ES-I3 (cell line): ENCODE data around the gene SAP130.

ENCODE experiments used
- H3K36me3 ChIP-seq: 2 replicates; pipeline ENCODE4 v1.6.1; 2013; ENCODE audit warnings: mild to moderate bottlenecking, low read length, control low read depth, moderate library complexity; ENCODE audit not compliant: insufficient read depth
- H3K4me1 ChIP-seq: 2 replicates; pipeline ENCODE4 v1.6.1; 2013; ENCODE audit warnings: mild to moderate bottlenecking, control low read depth, low read length; ENCODE audit not compliant: insufficient read depth
- H3K9ac ChIP-seq: 2 replicates; pipeline ENCODE4 v1.6.1; 2013; ENCODE audit warnings: low read depth, mild to moderate bottlenecking, low read length, moderate library complexity
- H3K9me3 ChIP-seq: 2 replicates; pipeline ENCODE4 v1.6.1; 2013; ENCODE audit warnings: mild to moderate bottlenecking, low read length, moderate library complexity; ENCODE audit not compliant: control insufficient read depth, insufficient read depth

Gene SAP130

GRCh38 chr2:128027801-128028667, at the start of gene SAP130:
TSS of gene SAP130 (minus strand) at chr2:128028059. CDS start at chr2:128026292, 1,767 bp downstream.
- Histone ChIP-seq H3K9me3 (peaks cover 7% of the 10 kb centered on the region; the same call in 1 of the 2 replicates), H3K4me1 (no peaks in the 10 kb centered on the region), H3K36me3 (no peaks in the 10 kb centered on the region), H3K9ac (peak within 1 kb of the TSS; percentile 93)

DNA sequence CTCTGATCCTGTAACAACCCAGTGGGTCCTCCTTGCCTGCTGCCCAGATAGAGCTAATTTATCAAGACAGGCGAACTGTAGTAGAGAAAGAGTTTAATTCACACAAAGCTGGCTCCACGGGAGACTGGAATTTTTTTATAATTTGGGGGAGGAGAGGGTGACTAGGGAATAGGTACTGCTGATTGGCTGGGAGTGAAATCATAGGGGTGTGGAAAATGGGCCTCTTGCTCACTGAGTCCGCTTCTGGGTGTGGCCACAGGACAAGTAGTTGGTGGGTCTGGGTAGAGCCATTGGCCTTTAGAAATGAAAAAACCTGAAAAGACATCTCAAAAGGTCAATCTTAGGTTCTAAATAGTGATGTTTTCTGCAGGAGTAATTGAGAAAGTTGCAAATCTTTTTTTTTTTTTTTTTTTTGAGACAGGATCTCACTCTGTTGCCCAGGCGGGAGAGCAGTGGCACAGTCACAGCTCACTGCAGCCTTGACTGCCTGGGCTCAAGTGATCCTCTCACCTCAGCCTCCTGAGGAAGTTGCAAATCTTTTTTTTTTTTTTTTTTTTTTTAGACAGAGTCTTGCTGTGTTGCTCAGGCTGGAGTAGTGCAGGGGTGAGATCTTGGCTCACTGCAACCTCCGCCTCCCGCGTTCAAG, 48.7 kb upstream of the SAP130 start:
- no peak overlapping the region for H3K9ac ChIP-seq
- no peaks in the 10 kb centered on the region for H3K4me1 ChIP-seq
- H3K9me3 ChIP-seq: no peaks in the 10 kb centered on the region
- no peaks in the 10 kb centered on the region for H3K36me3 ChIP-seq

DNA sequence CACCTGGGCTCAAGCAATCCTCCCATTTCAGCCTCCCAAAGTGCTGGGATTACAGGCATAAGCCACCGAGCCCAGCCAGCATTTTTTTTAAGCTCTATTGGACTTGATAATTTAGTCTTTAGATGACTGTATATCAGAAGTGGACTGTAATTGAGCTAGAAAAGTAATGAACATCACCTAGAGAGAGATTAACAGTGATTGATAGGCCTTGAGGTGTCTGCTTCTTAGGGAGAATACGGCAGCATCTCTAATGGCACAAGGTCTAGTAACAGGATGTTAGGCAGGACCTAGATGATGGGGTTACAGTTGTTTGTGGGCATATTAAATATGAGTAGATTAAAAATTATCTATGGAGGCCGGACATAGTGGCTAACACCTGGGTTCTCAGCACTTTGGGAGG, 45.4 kb upstream of the SAP130 start:
- Histone ChIP-seq H3K9ac (no peak overlapping the region), H3K4me1 (no peaks in the 10 kb centered on the region), H3K36me3 (no peaks in the 10 kb centered on the region), H3K9me3 (no peaks in the 10 kb centered on the region)

GRCh38 chr2:128069769-128070168, 41.9 kb upstream of the SAP130 start:
- Histone ChIP-seq H3K4me1 (no peaks in the 10 kb centered on the region), H3K9me3 (no peaks in the 10 kb centered on the region), H3K36me3 (no peaks in the 10 kb centered on the region), H3K9ac (no peak overlapping the region)

- no peaks in the 10 kb centered on the region for H3K9me3 ChIP-seq
- H3K4me1 ChIP-seq: no peaks in the 10 kb centered on the region
- H3K36me3 ChIP-seq: no peaks in the 10 kb centered on the region
- H3K9ac ChIP-seq: no peak overlapping the region
These were observed 36.5 kb upstream of the SAP130 start for GRCh38 chr2:128064353-128064752.

DNA sequence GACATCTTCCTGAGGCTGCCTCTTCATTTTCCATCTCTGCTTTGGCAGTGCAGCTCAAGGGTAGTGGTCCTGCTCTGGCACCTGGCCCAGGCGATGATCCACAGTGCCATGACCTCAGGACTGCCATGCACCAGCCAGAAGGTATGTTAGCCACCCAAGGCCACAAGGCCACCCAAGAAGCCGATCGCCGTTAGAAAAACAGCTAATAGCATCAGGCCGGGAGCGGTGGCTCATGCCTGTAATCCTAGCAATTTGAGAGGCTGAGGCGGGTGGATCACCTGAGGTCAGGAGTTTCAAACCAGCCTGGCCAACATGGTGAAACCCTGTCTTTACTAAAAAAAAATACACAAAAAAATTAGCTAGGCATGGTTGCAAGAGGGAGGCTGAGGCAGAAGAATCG, 34.7 kb upstream of the SAP130 start:
- Histone ChIP-seq H3K9ac (no peak overlapping the region), H3K9me3 (no peaks in the 10 kb centered on the region), H3K4me1 (no peaks in the 10 kb centered on the region), H3K36me3 (no peaks in the 10 kb centered on the region)

DNA sequence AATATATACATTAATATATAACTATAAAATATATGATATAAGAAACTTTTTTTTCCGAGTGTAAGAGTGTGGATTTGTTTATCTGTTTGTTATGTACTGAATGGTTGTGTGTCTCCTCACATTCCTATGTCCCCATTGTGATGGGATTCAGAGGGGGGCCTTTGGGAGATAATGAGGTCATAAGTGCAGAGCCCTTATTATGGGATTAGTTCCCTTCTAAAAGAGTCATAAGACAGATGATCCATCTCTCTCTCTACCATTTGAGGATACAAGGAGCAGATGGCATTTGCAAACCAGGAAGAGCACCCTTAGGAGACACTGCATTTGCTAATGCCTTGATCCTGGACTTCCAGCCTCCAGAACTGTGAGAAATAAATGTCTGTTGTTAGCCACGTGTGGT, 30.3 kb upstream of the SAP130 start:
- Histone ChIP-seq H3K9me3 (no peaks in the 10 kb centered on the region), H3K36me3 (no peaks in the 10 kb centered on the region), H3K4me1 (no peaks in the 10 kb centered on the region), H3K9ac (no peak overlapping the region)

DNA sequence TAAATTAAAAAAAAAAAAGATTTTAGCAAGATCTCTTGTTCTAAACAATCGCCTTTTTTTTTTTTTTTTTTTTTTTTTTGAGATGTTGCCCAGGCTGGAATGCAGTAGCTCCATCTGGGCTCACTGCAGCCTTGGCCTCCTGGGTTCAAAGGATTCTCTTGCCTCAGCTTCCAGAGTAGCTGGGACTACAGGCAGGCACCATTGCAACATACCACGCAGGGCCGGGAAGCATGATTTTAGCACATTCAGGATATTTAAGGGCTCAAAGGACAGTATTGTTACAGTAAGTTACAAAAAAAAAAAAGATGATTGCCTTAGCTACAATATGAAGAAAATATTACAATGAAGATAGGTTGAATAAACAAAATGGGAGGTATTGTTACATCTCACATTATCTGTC, 29.5 kb upstream of the SAP130 start:
- Histone ChIP-seq H3K36me3 (no peaks in the 10 kb centered on the region), H3K9me3 (no peaks in the 10 kb centered on the region), H3K4me1 (no peaks in the 10 kb centered on the region), H3K9ac (no peak overlapping the region)

GRCh38 chr2:128054104-128054885, 26.4 kb upstream of the SAP130 start:
- Histone ChIP-seq H3K9ac (no peak overlapping the region), H3K4me1 (no peaks in the 10 kb centered on the region), H3K36me3 (no peaks in the 10 kb centered on the region), H3K9me3 (no peaks in the 10 kb centered on the region)

- Histone ChIP-seq H3K9me3 (no peaks in the 10 kb centered on the region), H3K36me3 (no peaks in the 10 kb centered on the region), H3K9ac (no peak overlapping the region), H3K4me1 (no peaks in the 10 kb centered on the region)
These were observed 25.5 kb upstream of the SAP130 start for GRCh38 chr2:128053331-128053730.

DNA sequence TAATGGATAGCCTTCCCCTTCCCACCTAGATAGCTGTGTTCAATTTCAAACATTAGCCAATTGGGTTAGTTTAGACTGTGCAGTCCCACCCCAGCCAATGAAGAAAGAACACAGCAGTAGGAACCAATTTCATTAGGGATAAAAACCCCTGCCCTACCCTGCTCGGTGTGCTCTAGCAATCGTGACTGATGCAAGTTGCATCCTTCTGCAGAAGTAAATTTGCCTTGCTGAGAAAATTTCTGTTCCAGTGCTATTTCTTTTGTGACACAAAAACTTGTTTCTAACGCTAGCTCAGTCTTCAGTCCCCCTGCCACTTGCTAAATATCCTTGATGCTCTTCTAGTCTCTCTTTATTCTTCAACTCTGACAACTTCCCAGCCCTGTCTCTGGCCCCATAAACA, 15.2 kb upstream of the SAP130 start:
- H3K4me1 ChIP-seq: no peaks in the 10 kb centered on the region
- no peaks in the 10 kb centered on the region for H3K36me3 ChIP-seq
- H3K9ac ChIP-seq: no peak overlapping the region
- peaks cover 11% of the 10 kb centered on the region for H3K9me3 ChIP-seq

DNA sequence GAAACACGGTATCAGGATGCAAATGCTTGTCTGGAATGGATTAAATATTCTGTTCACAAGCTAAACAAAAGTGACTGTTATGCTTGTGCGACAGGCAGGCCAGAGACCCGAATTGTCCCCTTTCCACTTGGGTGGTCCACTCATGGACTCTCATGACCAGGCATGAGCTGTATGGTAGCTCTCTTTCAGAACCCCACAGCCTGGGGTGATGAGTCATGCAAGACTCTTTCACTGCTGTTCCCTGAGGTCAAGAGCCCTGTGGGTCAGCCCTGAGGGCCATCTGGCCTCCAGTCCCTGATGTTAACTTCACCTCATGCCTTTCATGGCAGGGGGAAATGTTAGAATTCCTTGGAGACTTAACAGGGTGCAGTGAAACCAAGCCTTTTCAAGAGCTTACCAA, 13.7 kb upstream of the SAP130 start:
- no peaks in the 10 kb centered on the region; the same call in 1 of the 2 replicates for H3K36me3 ChIP-seq
- no peak overlapping the region for H3K9ac ChIP-seq
- no peaks in the 10 kb centered on the region for H3K4me1 ChIP-seq
- H3K9me3 ChIP-seq: peaks cover 11% of the 10 kb centered on the region

DNA sequence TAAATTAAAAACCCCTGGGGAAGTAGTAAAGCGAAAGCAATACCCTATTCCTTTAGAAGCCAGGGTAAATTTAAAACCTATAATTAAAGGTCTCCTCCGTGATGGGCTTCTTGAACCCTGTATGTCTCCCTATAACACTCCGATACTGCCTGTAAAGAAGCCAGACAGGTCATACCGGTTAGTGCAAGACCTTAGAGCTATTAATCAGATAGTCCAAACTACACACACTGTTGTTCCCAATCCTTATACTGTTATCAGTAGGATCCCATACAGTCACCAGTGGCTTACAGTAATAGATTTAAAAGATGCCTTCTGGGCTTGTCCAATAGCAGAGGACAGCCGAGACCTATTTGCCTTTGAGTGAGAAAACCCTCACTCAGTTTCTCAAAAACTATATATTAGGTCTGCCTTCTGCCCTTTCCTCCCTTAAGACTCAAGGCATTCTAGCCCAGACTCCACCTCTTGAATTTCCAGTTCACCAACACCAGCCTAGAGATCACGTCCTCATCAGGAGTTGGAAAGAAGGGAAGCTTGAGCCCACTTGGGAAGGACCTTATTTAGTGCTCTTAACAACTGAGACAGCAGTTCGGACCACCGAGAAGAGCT, 12.4 kb upstream of the SAP130 start:
- H3K9me3 ChIP-seq: peaks cover 11% of the 10 kb centered on the region

GRCh38 chr2:128039535-128039934, 11.7 kb upstream of the SAP130 start:
- Histone ChIP-seq H3K9me3 (peaks cover 11% of the 10 kb centered on the region), H3K4me1 (no peaks in the 10 kb centered on the region), H3K36me3 (no peaks in the 10 kb centered on the region; the same call in 1 of the 2 replicates), H3K9ac (no peak overlapping the region)

More for the DNA sequence above, 12.4 kb upstream of the SAP130 start:
- Histone ChIP-seq H3K36me3 (no peaks in the 10 kb centered on the region; the same call in 1 of the 2 replicates), H3K4me1 (no peaks in the 10 kb centered on the region), H3K9ac (no peak overlapping the region)
